Stomach (tissue), 4 donors: ENCODE results near the gene MAML1.

Experiments used
- EP300 ChIP-seq: sonication (generic); formaldehyde crosslinking; IDR thresholded peaks from one replicate; pipeline ENCODE4 v1.6.1; 2017; ENCODE audit warnings: antibody characterized with exemption
- POLR2A ChIP-seq, 4 donors: fragments of 450-650 bp; IDR thresholded peaks; one replicate each; pipeline ENCODE4 v1.6.1; 2016; ENCODE audit warnings: antibody characterized with exemption in 4 of 4, control low read depth in 2 of 4, mild to moderate bottlenecking in 1 of 4, moderate library complexity in 1 of 4
- POLR2AphosphoS5 ChIP-seq, 3 donors: sonication (generic); formaldehyde crosslinking; IDR thresholded peaks; one replicate each; pipeline ENCODE4 v1.6.1; 2016; ENCODE audit warnings: antibody characterized with exemption in 3 of 3
- TF ChIP-seq, protein P1 (sequence below), 7 experiments: fragments of 450-650 bp in 4 of 7; fragments of 200-600 bp in 3 of 7; sonication (generic) in 3 of 7; IDR thresholded peaks; one replicate each; pipeline ENCODE4 v1.5.1; 2016 to 2019; ENCODE audit warnings: antibody characterized with exemption in 7 of 7, control low read depth in 2 of 7, mild to moderate bottlenecking in 1 of 7

DNA sequence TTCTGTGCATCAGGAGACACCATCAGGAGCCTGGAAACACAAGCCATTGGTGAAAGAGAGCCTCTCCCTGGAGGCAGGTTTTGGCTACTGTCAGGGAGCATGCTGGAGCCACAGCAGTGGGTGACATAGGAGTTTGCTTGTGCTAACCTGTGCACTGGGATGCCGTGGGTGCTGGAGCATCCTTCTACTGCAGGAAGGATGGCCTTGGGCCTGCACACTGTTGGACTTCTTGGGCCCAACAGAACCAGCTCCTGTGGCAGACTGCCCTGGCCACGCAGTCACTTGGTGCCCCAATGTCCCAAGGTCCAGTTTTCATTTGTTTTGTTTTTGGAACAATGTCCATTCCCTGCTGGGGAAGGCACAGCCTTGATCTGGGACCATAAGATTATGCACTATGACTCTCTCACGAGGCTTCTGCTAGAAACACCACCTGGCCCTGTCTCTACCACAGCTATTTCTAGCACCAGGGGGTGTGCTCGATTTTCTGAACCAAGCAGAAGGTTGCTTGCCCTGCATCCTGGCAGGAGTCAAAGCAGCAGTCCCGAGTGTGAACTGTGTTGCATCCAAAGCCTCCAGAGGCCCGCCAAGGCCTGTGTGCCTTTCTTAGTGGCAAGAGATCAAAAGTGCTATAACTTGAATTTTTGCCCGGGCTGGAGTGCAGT is 55.7 kb downstream of the MAML1 start:
- TF ChIP-seq, protein P1, sequence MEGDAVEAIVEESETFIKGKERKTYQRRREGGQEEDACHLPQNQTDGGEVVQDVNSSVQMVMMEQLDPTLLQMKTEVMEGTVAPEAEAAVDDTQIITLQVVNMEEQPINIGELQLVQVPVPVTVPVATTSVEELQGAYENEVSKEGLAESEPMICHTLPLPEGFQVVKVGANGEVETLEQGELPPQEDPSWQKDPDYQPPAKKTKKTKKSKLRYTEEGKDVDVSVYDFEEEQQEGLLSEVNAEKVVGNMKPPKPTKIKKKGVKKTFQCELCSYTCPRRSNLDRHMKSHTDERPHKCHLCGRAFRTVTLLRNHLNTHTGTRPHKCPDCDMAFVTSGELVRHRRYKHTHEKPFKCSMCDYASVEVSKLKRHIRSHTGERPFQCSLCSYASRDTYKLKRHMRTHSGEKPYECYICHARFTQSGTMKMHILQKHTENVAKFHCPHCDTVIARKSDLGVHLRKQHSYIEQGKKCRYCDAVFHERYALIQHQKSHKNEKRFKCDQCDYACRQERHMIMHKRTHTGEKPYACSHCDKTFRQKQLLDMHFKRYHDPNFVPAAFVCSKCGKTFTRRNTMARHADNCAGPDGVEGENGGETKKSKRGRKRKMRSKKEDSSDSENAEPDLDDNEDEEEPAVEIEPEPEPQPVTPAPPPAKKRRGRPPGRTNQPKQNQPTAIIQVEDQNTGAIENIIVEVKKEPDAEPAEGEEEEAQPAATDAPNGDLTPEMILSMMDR (IDR thresholded peaks at IDR 0.05) = no peak
- TF ChIP-seq POLR2A (IDR thresholded peaks at IDR 0.05) (no peak), POLR2AphosphoS5 (IDR thresholded peaks at IDR 0.05) (no peak), EP300 (no peak)
